Stimulated activated CD4-positive, alpha-beta T cell treated with anti-CD3 and anti-CD28 coated beads, Interleukin-1b, Interleukin-23, amount 100 ng/mL, for 48 hours (primary cell): ENCODE measurements around the gene CDC42EP1.
"Not testable (repeated sequence)": the region's sequence is repeated elsewhere in the genome, so short reads cannot be mapped to it uniquely, and the experiment has no call there.

Experiments
- DNase-seq: peaks from one replicate; pipeline ENCODE4 v3.0.0-alpha.2; 2020

Gene CDC42EP1, protein sequence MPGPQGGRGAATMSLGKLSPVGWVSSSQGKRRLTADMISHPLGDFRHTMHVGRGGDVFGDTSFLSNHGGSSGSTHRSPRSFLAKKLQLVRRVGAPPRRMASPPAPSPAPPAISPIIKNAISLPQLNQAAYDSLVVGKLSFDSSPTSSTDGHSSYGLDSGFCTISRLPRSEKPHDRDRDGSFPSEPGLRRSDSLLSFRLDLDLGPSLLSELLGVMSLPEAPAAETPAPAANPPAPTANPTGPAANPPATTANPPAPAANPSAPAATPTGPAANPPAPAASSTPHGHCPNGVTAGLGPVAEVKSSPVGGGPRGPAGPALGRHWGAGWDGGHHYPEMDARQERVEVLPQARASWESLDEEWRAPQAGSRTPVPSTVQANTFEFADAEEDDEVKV

GRCh38 chr22:37559901-37560607 lies at the start of gene CDC42EP1:
TSS of gene CDC42EP1 (plus strand) at chr22:37560480. CDS start at chr22:37566350, 5,870 bp downstream.
- no peak for DNase-seq

DNA sequence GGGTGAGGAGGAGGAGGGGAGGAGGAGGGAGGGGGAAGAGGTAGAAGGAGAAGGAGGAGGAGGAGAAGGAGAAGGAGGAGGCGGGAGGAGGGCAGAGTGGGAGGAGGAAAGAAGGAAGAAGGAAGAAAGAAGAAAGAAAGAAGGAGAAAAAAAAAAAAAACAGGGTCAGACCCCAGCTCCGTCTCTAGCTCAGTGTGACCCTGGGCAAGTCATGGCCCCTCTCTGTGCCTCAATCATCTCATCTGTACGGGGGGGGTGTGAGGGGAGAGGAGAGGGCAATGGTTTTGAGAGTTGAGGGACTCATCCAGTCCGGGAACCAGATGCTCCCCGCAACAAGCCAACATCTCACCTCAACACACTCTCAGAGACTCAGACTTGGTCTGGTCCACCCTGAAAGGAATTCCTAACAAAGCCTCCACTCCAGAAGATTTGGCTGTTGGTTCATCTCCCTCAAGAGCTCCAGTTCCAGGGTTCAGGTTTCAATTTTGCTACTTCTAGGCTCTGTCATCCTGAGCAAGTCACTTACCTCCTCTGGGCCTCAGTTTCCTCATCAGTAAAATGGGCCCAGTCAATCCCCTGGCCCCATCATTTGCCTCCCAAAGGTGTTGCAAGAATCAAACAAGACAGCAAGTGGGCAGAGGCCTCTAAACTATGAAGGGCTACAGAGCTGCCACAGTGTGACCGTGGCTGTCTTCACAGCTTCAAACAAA lies 48.7 kb upstream of the CDC42EP1 start:
- no peak for DNase-seq

GRCh38 chr22:37514526-37515051 lies 45.7 kb upstream of the CDC42EP1 start:
- no peak for DNase-seq

DNA sequence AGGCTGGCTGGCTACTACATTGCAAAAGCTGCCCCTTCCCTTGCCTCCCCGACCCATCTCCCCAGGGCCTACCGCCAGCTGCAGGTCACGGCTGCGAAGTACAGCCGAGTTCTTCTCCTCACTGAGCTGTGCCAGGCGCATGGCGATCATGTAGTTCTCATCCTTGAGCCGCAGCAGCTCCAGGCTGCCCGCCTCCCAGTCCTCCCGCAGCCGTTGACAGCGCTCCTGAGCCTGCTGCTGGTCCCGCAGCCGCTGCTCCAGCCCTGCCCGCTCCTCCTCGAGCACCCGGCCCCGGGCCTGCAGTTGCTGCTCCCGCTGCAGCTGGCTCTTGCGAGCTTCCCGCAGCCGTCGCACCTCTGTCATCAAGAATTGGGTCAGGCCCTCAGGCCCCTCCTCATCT lies 44.4 kb upstream of the CDC42EP1 start:
- no peak for DNase-seq

GRCh38 chr22:37516456-37516855 lies 43.8 kb upstream of the CDC42EP1 start:
- DNase-seq: no peak

GRCh38 chr22:37517826-37518450 lies 42.3 kb upstream of the CDC42EP1 start:
- DNase-seq: no peak

DNA sequence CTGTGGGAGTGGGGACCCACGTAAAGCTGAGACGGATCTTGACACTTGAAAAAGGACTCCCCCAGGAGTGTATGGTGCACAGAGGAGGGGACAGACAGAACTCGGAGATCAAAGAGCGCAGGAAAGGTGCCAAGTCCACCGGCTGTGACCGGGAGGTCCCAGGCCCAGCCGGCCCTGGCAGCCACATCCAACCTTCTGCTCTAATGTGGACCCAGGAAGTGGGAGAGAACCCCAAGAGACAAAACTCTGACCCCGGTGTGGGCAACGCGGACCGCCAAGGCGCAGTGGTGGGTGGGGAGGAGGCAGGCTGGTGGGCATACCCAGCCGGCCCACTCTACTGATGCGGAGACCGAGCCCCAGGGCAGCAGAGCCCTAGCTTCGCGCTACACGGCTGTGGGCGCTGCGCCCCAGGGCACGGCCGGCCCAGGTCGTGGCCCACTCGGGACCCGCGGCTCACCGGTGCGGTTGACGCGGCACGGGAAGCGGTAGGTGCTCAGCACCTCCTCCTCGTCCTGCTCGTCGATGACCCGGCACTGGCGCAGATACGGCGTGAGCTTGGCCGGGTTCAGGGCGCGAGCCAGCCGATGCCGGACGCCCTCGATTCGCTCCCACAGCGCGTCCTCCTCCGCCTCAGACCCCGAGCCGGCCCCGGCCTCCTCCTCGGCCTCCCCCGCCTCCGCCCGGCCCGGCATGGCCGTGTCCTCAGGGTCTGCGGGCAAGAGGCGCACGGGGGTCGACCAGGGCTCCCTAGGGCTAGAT lies 41.6 kb upstream of the CDC42EP1 start:
- DNase-seq: no peak

DNA sequence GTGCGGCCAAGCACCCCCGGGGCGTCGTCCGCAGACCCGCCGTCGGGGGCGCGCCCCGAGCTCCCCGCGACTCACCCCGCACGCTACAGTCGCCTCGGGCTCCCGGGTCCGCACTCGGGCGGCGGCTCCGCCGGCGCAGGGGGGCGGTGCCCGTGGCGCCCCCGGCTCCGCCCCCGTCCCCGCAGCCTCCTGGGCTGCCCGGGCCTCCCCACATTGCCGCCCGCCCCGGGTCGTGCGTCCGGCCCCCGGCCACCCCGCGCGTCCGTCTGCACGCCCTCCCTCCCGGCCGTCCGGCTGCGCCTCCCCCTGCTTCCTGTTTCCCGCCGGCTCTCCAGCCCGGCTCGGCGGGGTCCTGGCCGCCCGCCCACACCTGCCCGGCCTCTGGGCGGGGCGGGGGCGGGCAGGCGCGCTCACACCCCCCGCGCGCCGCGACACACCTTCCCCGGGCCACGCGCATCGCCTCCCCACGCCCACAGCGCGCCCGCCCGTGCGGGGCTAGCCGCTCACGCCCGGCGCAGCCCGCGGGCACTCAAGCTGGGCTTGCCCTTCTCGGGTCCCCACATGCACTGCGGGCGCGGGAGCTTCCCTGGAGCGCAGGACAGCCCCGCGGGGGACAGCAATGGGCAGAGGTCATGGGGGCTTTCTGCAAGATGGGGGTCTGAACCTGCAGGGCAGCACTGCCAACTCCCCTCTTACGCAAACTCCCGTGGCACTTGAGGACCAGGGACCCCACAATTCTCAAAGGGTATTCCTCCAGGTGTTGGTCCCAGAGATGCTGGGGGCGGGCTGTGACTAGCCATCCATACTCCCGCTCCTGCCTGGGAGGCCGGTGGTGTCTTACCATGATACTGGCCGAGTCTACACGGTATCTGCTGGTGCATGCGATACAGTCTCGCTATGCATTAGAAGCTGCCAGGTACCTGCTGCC lies 40.7 kb upstream of the CDC42EP1 start, which contains the start of gene CARD10:
Gene CARD10 (minus strand): TSS at position 148 of the 928 bp plus-strand sequence. CDS start 215 bp downstream, outside the sequence.
- no peak for DNase-seq

DNA sequence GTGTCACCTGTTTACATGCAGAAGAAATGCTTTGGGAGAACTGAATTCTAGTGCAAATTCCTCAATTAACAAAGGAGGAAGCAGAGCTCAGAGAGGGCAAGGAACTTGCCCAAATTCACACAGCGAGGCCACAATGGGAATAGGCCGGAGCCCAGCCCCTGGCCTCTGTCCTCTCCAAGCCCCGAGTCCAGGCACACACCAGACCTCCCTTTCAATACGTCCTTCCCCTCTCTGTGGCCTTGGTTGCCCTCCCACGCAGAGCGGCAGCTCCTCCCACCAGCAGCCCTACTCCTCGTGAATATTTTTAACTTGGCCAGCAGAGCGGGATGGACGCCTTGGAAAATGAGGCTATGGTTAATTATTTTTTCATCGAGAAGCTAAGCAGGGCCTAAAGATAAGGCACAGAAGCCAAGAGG lies 39.5 kb upstream of the CDC42EP1 start:
- DNase-seq: no peak

DNA sequence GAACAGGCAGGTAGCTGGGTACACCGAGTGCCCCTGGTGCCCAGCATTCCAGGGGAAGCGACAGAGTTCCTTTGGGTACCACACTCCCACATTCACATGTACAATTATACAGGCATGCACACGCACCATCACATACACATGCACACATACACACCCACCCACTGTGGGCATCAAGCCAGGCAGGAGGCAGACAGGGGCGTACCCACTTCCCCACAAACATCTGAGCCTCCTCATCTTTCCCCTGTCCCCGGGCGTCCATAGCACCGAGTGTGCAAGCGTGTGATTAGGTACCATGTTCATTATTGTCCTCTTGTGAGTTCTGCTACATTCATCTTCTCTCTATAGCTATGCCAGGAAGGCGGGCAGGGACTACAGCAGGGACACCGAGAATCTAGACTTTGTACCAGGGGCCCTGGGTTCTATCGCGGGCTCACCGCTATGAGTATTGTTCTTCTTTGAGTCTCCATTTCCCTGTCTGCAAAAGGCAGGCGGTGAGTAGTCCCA lies 39.0 kb upstream of the CDC42EP1 start:
- DNase-seq: no peak

GRCh38 chr22:37522482-37522881 lies 37.8 kb upstream of the CDC42EP1 start:
- DNase-seq: no peak

GRCh38 chr22:37525073-37525745 lies 35.1 kb upstream of the CDC42EP1 start:
- DNase-seq: no peak

- no peak for DNase-seq
Observed at GRCh38 chr22:37525746-37526350, 34.4 kb upstream of the CDC42EP1 start.

DNA sequence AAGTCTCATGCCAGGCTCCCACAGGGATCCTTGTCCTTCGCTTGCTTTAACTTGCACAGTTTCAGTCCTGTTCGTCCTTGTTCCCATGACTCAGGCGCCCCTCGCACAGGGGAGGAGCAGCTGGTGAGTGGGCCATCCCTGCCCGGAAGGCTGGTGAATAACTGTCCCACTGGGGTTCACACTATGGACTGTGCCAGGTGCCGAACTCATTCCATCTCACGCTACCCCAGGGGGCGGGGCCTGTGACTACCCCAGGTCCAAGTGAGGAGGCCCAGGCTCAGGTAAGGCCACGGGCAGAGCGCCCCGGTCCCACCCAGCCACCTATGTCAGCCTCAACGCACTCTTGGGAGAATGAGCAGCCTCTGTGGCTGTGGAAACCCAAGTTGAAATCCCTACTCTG lies 33.9 kb upstream of the CDC42EP1 start:
- DNase-seq: no peak

- DNase-seq: not testable (repeated sequence)
Observed at GRCh38 chr22:37527081-37527752, 33.1 kb upstream of the CDC42EP1 start.

DNA sequence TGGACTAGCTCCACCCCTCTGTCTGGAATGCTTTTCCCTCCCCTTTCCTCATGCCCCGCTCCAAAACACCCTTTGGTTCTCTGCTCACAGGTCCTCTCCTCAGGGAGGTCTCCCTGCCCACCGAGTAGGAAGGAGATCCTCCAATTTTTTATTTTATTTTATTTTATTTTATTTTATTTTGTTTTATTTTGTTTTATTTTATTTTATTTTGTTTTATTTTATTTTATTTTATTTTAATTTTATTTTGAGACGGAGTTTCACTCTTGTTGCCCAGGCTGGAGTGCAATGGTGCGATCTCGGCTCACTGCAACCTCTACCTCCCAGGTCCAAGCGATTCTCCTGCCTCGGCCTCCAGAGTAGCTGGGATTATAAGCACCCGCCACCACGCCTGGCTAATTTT lies 32.3 kb upstream of the CDC42EP1 start:
- not testable (repeated sequence) for DNase-seq

GRCh38 chr22:37529652-37530345 lies 30.5 kb upstream of the CDC42EP1 start:
- DNase-seq: no peak

- no peak for DNase-seq
Observed at GRCh38 chr22:37533995-37534394, 26.3 kb upstream of the CDC42EP1 start.
